T follicular helper cell (primary cell): ENCODE measurements around the gene GET4.
A peak's percentile ranks its signal among the peaks of the same experiment; 100 is the strongest.
"Not testable (repeated sequence)": the region's sequence is repeated elsewhere in the genome, so short reads cannot be mapped to it uniquely, and the experiment has no call there.

Source experiments
- DNase-seq: peaks from one replicate; pipeline ENCODE4 v3.0.0-alpha.2; 2020; ENCODE audit warnings: low read depth

Gene GET4

DNA sequence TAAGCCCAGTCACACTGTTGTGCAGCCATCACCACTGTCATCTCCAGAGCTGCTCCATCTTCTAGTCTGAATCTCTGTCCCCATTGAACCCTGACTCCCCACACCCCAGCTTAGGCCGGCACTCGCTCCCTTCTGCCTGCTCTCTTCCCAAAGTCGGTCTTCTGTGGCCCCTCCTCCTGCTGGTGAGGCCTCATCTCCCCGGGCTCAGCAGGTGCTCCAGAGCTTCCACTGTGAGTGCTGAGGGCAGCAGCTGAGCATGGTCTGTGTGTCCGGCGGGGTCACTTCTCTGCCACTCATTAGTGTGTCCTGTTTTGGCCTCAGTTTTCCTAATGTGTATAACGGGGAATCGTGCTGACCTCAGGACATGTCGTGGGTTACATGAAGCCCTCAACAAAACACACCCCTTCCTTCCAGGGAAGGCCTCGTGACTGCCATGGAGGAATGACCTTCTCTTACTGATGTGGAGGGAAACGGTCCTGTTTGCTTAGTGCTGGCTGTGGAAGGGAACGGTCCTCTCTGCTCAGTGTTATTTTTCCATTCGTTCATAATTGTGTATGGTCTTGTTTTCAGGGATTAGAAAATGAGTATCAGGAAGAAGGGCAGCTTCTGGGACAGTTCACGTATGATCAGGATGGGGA is 4.3 kb upstream of the GET4 start:
- DNase-seq: no peak

DNA sequence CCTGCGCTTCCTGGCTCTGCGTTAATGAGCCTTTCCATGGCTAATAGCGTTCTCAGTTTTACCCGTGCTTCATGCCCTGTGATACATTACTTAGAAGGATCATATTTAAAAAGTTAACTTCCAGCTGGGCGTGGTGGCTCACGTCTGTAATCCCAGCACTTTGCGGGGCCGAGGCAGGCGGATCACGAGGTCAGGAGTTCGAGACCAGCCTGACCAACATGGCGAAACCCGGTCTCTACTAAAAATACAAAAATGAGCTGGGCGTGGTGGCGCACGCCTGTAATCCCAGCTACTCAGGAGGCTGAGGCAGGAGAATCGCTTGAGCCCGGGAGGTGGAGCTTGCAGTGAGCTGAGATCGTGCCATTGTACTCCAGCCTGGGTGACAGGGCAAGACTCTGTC is 3.7 kb upstream of the GET4 start:
- not testable (repeated sequence) for DNase-seq

GRCh38 chr7:873367-874002 is 2.9 kb upstream of the GET4 start:
- peak; percentile 44 for DNase-seq

DNA sequence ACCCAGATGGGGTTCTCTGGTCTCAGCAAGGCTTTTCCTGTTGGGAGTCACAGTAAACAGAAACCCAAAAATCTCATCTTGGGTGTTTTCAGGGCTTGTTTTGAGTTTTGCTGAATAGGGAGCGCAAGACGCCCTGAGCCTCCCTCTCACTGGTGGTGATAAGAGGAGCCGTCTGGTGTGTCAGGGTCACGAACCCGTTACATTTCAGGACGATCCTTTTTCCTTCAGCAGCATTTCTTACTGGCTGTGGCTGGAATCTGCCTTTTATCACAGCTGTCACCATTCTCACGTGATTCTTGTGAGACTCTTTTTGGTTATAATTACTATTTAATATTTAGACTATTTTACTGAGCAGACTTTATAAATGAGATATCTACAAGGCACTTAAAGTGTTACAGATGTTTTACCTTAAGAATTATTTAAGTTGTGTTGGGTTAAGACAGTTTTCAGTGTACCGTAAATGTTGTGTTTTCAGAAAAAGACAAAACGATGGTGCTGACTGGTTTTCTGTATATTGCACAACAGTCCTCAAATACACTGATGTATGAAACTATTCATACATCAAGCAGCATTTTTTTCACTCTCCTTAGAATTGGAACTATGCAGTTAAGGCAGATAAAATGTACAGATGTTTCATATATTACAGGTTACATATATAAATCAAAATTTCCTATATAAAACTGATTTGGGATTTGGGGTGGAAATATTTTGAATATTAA is 2.2 kb upstream of the GET4 start:
- DNase-seq: no peak

- DNase-seq: no peak
These were observed 1.3 kb upstream of the GET4 start for GRCh38 chr7:875051-875450.

- DNase-seq: no peak
These were observed 778 bp upstream of the GET4 start for GRCh38 chr7:875476-876076.

DNA sequence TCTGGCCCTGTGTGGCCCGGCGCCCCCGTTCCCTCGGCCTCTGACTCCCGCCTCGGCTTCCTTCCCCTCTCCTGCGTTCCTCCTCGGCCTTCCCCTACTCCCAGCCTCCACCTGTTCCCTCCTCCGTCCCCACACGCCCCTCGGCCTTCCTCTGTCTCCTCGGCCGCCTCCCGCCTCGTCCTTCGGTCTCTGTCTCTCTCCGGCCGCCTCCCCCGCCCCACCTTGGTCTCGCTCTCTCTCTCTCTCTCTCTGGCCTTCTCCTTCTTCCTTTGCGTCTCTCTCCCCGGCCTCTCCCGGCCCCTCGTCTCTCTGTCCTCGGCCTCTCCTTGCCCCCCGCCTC is 588 bp downstream of the GET4 start:
- DNase-seq: no peak

DNA sequence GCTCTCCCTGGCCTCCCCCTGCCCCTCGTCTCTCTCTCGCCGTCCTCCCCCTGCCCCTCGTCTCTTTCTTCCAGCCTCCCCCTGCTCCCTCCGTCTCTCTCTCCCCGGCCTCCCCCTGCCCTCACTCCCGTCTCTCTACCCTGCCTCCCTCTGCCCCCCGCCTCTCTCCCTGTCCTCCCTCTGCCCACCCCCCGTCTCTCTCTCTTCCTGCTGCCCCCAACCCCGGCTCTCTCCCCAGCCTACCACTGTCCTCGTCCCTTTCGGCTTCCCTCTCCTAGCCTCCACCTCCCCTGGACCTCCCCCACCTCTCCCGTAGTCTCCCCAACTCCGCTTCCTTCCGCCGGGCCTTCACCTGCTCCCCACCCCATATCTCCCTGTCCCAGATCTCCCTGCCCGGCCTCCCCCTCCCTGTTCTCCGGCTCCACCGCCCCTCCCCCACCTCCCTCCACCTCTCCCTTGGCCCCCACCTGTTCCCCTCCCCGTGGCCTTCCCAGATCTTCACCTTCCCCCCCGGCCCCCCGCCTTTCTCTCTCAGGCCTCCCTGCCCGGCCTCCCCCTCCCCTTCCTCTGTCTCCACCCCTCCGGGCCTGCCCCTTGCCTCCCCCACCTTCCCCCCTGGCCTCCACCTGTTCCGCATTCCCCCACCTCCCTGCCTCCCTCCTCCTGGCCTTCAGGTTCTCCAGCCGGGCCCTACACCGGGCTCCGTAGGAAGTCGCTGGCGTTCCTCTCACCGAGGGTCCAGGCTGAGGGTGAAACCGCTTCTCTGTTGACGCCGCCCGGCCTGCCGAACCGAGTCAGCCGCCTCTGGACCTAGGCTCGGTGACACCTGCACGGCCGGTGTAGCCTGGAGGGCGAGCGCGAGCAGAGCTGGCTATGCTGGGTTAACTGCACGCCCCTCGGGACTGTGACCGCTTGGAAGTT is 1.2 kb downstream of the GET4 start:
- no peak for DNase-seq

- no peak for DNase-seq
These were observed 2.7 kb downstream of the GET4 start for GRCh38 chr7:879093-879492.

DNA sequence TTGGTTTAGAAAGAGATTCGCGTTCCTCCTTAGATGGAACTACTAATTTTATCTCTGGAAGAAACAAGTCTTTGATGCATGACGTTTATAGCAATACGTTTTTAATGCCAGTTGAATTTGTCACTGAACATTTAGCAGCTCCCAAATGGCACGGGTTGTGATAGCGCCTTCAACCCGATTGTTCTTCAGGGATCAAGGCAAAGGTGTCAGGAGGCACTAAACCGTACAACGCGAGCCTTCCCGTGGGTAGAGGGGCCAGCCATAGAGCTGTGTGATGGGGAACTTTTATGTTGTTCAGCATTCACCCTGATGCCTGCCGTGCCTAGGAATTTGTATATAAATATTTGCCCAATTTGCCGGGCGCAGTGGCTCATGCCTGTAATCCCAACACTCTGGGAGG is 3.4 kb downstream of the GET4 start:
- no peak for DNase-seq

- DNase-seq: no peak
These were observed 4.1 kb downstream of the GET4 start for GRCh38 chr7:880450-880849.

- DNase-seq: no peak
These were observed 5.3 kb downstream of the GET4 start for GRCh38 chr7:881441-882234.

- no peak for DNase-seq
These were observed 6.1 kb downstream of the GET4 start for GRCh38 chr7:882336-883035.

DNA sequence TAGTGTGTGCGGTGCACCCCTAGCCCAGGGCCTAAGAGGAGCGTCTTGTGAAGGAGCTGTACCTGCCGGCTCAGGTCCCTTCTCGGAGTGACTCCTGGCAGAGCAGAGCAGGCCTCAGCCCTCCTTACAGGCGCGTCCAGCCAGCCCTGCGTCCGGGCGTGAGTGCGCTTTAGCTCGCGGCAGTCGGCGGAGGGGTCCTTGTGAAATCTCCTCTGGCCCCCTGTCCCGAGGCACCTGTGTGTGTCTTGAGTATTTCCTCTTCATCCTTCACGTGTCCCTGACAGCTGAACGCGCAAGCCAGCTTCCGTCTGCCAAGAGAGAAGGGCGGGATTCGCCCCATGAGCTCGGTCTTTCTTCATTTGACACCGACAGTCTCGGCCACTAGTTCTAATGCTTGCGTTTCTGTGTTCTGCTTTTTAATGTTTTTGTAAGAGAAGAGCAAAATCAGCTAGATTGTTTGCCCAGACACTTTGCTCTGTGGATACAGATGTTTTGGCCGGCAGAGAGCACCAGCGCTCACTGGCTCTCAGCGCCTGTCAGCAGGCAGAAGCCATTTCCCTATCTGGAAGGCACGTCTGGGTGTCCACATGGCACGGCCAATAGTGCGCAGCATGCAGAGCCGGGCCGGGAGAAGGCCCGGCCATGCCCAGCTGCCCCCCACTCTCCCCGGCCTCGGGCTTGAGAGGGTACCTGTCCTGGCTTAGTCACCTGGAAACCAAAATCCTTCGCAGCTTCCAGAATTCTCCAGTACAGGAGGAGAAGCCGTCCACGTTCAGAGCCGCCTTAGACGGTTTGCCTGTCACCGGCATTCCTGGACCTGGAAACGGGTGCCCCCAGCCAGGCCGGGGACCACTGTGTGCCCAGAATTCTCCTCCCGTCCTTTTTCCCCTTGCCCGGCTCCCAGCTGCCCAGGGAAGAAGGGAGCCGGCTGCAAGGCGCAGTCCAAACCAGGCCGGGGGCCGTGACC is 7.0 kb downstream of the GET4 start:
- no peak for DNase-seq

- DNase-seq: no peak
These were observed 8.0 kb downstream of the GET4 start for GRCh38 chr7:884191-885003.

GRCh38 chr7:885261-885892 is 9.0 kb downstream of the GET4 start:
- DNase-seq: no peak

DNA sequence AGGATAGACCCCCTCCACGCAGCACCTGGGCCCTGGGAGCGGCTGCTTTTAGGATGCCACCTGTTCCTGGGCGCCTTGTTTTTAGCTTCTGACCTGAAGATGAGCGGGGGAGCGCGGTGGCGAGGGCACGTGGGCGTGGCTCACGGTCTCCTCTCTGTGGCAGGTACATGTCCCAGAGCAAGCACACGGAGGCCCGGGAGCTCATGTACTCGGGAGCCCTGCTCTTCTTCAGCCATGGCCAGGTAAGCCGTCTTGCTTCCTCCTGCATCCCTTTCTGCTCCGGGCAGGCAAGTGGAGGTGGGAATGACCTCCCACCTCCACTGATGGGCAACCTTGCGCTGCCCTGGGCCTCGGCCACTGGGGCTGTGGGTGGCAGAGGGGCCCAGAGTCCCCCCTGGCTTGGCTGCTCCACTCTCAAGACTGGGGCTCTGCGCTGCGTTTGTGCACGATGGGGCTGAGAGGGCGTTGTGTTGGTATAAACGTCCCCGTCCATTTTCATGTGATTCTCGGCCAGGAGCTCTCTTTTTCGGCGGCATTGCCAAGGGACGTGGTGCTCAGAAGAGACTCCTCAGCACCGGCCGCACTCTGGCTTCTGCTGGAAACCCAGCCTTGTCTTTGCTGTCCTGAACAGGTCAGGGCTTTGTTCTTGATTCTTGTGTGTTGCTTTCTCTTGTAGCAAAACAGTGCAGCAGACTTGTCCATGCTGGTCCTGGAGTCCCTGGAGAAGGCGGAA is 9.7 kb downstream of the GET4 start:
- DNase-seq: no peak
